GM19468 (cell line): ENCODE data around the gene CELSR2.
A peak's percentile ranks its signal among the peaks of the same experiment; 100 is the strongest.
"Not testable (repeated sequence)": the region's sequence is repeated elsewhere in the genome, so short reads cannot be mapped to it uniquely, and the experiment has no call there.

Experiments used
- ATAC-seq: cut with Tn5 transposase; IDR thresholded peaks from one replicate; pipeline ENCODE4 v1.9.1; 2021; ENCODE audit warnings: mild to moderate bottlenecking, moderate library complexity, moderate number of reproducible peaks; ENCODE audit not compliant: unreplicated experiment; ENCODE audit errors: extremely low read depth

CELSR2 gene

DNA sequence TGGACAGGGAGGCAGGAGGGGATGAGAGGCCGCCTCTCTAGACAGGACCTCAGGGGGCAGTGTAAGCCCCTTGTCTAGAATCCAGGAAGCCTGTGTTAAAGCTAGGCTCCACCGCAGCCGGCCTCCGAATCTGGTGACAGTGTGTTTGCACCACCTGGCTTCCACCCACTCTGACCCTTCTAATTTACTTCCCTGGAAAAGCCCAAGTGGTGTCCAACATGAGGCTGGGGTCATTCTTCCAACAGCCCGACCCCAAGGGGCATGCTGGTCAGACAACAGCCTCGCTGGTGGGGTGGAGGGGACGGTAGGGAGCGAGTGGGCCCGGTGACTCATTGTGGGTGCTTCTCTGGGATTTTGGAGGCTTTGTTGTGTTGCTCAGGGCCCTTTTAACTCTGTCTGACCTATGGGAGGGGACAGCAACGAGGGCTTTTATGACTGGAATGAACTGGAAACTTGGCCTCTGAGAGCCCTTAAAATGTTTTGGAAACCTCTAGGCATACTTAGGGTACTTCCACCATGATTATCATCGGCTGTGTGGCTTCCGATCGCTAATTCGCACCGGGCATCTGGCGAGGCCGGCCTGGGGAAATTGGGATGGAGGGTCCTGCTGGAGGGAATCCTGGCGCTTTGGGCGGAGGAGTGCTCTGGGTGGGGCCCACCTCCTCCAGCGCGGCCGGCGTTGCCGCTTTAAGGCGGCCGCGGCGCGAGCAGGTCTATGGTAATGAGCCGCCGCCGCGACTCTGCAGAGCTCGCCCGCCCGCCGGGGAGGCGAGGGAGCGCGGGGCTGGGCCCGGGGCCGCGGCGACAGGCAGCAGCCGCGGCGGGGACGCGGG, at the start of gene CELSR2:
TSS of gene CELSR2 (plus strand) at position 743 of the 833 bp plus-strand sequence. CDS start 541 bp downstream, outside the sequence.
- ATAC-seq: peak; percentile 54

- no peak for ATAC-seq
These were observed 49.6 kb upstream of the CELSR2 start for GRCh38 chr1:109199710-109200109.

- no peak for ATAC-seq
These were observed 48.1 kb upstream of the CELSR2 start for GRCh38 chr1:109201123-109201703.

- no peak for ATAC-seq
These were observed 44.9 kb upstream of the CELSR2 start for GRCh38 chr1:109204484-109204883.

GRCh38 chr1:109206339-109206738, 43.0 kb upstream of the CELSR2 start:
- no peak for ATAC-seq

- ATAC-seq: no peak
These were observed 41.8 kb upstream of the CELSR2 start for GRCh38 chr1:109207467-109208103.

- ATAC-seq: no peak
These were observed 40.9 kb upstream of the CELSR2 start for GRCh38 chr1:109208394-109208793.

- no peak for ATAC-seq
These were observed 40.4 kb upstream of the CELSR2 start for GRCh38 chr1:109208836-109209463.

GRCh38 chr1:109210058-109210457, 39.3 kb upstream of the CELSR2 start:
- ATAC-seq: no peak

DNA sequence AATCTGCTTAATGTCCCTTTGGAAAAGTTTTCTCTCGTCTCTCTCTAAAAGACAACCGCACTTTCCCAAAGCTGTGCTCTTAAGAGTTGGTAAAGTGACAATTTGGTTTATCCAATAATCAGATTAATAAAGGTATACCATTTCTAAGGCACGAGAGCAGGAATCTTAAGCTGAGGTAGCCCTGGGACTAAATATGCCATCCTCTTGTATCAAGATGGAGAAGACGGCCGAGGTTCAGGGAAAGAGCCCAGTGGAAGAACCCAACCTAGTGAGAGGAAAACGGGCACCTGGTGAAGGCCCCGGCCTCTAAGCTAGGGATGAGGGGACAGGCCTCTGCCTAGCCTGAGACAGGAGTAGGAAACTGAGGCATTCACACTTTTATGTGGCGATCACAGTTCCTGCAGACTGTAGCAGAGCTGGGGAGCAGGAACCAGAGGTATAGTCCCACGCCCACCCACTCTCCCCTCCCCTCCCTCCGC, 36.0 kb upstream of the CELSR2 start:
- ATAC-seq: no peak

DNA sequence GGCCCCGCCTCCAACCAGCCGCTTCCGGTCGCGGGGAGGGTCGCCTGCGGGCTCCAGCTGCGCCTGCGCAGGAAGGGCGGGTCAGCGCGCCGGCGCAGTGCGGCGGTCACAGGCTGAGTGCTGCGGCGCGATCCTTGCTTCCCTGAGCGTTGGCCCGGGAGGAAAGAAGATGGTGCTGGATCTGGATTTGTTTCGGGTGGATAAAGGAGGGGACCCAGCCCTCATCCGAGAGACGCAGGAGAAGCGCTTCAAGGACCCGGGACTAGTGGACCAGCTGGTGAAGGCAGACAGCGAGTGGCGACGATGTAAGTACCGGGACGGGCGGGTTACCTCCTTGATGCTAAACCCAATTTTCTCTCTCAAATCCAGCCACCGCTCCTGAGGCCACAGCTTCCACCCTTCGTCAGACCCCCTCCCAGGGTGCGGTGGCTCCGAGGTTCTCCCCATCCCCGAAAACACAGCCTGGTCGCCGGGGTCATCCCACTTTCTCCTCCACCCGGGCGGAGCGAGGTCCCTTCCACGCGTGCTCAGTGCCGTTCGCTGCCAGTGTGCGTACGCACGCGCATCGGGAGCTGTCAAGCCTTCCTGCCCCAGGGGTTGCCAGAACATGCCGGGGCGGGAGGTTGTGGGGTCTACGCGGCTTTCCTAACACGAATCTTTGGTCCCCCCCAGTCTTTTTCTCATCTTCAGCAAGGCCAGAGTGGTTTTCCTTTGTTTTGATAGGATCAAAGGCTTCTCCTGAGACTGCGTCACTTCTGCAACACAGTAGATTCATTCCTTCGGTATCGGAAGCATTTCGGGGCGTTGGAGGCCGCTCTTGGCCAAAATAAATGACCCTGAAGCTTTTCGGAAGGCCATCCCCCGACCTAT, 35.3 kb upstream of the CELSR2 start, which contains the start of gene SARS1:
TSS of gene SARS1 (plus strand) at position 95 of the 870 bp plus-strand sequence. CDS start at position 170, 75 bp downstream.
- peak; percentile 63 for ATAC-seq

DNA sequence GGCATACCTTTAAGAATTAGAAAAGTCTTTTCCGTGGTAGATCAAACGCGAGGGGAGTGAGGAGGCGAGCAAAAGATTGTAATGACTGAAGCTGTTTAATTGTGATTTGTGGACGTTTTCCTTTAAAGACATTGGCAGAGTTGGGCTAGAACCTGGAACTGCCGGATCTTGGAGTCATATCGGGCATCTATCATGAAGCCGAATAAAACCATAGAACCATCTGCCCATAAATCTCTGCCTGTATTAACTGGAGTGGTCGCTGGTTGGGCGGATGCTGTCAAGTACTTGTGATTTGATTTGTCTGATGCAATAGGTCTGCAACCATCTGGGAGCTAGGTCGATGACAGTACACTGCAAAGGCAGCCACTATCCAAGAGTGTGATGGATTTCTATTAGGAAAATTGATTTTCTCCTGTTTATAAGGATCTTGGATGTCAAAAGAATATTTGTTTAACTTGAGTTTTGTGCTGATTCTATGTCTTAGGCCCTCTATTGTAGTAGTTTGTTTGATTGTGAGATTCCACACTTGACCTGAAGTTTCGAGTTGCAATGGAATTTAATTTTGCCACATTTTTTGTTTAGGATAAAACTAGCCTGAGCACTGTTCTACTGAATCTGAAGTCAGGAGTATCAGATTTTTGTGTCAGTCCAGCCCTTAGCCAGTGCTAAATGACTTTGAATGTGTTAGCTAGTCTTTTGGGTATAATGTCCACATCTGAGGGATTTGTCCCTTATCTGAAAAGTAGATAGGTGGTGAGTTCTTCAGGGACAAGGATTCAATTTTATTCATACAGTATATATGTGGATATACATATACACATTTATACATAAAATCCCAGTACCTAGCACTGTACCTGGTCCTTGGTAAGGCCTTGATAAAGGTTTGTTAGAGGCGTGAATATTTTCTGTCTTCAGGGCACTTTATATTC, 34.4 kb upstream of the CELSR2 start:
- no peak for ATAC-seq

DNA sequence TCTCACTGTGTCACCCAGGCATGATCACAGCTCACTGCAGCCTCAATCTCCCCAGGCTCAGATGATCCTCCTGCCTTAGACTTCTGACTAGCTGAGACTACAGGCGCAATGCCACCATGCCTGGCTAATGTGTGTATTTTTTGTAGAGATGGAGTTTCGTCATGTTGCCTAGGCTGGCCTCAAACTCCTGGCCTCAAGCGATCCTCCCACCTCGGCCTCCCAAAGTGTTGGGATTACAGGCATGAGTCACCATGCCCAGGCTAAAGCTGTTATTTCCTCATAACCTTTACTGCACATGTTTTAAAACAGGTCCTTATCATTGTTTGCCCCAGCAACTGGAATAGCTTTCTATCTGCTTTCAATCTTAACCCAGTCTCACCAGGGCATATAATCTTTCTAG, 32.7 kb upstream of the CELSR2 start:
- ATAC-seq: no peak

DNA sequence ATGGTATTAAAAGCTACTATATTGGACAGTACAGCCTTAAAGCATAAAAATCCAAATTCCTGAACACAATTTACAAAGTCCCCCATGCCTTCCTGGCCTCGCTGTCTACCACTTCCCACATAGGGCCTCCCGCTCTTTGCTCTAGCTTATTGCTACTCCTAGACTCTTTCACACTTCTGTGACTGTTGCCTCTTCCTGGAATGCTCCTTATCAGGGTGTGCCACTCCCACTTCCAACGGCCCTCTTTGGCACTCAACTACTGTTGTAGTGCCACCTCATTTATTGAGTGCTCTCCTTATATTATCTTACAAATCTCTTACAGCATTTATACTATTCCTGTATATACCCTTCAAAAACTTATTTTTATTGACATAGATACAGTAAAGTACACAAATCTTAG, 30.8 kb upstream of the CELSR2 start:
- ATAC-seq: no peak

- not testable (repeated sequence) for ATAC-seq
These were observed 28.1 kb upstream of the CELSR2 start for GRCh38 chr1:109221201-109221600.

DNA sequence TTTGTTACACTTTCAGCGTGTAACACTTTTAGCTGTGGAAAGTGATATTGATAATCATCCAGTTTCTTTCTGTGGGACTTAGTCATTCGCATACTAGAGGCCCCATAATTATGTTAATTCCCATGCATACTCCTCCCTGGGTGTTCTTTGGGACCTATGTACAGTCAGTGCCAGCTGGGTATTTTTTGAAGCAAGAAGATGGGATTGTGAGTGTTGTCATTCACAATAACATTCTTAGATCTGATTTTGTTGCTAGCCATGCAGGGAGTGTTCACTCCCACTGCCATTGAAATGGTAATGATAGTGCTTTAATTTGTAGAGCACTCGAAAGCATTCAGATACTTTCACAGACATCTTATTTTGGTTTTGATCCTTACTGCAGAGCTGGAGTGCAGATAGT, 24.0 kb upstream of the CELSR2 start:
- no peak for ATAC-seq

DNA sequence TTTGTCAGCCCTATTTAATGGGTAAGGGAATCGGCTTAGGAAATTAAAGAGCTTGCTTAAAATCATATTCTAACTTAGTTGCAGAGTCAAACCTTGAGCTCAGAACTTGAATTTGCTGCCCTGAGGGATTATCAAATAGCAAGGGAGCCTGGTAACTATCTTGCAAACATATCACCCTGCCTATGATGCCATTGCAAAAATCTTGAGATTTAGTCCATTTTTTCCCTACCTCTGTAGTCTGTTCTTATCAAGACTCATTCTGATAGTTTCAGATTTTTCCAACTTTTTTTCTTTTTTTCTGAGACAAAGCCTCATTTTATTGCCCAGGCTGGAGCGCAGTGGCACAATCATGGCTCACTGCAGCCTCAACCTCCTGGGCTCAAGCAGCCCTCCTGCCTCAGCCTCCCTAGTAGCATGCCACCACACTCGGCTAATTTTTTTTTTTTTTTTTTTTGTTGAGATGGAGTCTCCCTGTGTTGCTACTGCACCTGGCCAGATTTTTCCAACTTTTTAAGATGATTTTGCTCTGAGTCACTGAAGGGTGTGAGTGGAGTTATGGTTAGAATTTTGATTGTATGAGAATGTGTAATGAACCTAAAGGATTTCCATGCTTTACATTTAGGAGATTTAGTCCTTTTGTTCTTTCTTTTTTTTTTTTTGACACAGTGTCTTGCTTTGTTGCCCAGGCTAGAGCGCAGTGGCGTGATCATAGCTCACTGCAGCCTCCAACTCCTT, 23.5 kb upstream of the CELSR2 start:
- ATAC-seq: no peak

DNA sequence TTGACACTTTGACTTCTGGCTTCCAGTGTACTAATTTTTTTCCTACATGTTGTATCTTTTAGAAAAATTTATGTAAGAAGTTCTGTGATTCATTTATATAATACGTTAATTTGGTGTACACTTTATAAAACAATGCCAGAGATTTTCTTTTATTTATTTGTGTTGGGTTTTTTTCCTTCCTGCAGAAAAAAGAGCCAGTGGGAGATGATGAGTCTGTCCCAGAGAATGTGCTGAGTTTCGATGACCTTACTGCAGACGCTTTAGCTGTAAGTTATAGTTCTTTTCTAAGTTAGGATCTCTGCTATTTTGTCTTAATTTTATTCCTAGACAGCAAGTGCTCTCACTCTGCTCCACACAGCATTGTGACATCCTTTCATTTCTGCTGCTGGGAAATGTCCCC, 21.2 kb upstream of the CELSR2 start:
- ATAC-seq: no peak
